HG02938 (cell line): ENCODE measurements around the gene CTDP1.

Source experiments
- ATAC-seq: cut with Tn5 transposase; IDR thresholded peaks from one replicate; pipeline ENCODE4 v1.9.1; 2021; ENCODE audit warnings: mild to moderate bottlenecking, moderate library complexity; ENCODE audit not compliant: unreplicated experiment

The CTDP1 gene

GRCh38 chr18:79790996-79791972 is 111.7 kb downstream of the CTDP1 start:
- ATAC-seq: no peak

- no peak for ATAC-seq
Measured at GRCh38 chr18:79792096-79792987, 112.7 kb downstream of the CTDP1 start.

- ATAC-seq: no peak
Measured at GRCh38 chr18:79792988-79793355, 113.4 kb downstream of the CTDP1 start.

- no peak for ATAC-seq
Measured at GRCh38 chr18:79794846-79795245, 115.2 kb downstream of the CTDP1 start.

- no peak for ATAC-seq
Measured at GRCh38 chr18:79795446-79795845, 115.8 kb downstream of the CTDP1 start.

- ATAC-seq: no peak
Measured at GRCh38 chr18:79796016-79796415, 116.4 kb downstream of the CTDP1 start.

- ATAC-seq: no peak
Measured at GRCh38 chr18:79796531-79797405, 117.2 kb downstream of the CTDP1 start.

- ATAC-seq: no peak
Measured at GRCh38 chr18:79797518-79798345, 118.1 kb downstream of the CTDP1 start, which contains the start of gene KCNG2. Gene KCNG2 (plus strand): TSS chr18:79797938. CDS start chr18:79863668, 65,730 bp downstream.

- ATAC-seq: no peak
Measured at GRCh38 chr18:79798346-79798998, 118.9 kb downstream of the CTDP1 start.

- no peak for ATAC-seq
Measured at GRCh38 chr18:79798999-79799370, 119.4 kb downstream of the CTDP1 start.

GRCh38 chr18:79799619-79800370 is 120.2 kb downstream of the CTDP1 start:
- no peak for ATAC-seq

GRCh38 chr18:79800371-79801180 is 121.0 kb downstream of the CTDP1 start:
- ATAC-seq: no peak

GRCh38 chr18:79801217-79801616 is 121.6 kb downstream of the CTDP1 start:
- ATAC-seq: no peak

- no peak for ATAC-seq
Measured at GRCh38 chr18:79801641-79802040, 122.0 kb downstream of the CTDP1 start.

GRCh38 chr18:79802298-79802697 is 122.7 kb downstream of the CTDP1 start:
- no peak for ATAC-seq

GRCh38 chr18:79803611-79804051 is 124.0 kb downstream of the CTDP1 start:
- no peak for ATAC-seq
